CD4-positive, alpha-beta T cell treated with Interleukin-15 for 4 hours (primary cell): ENCODE data around the gene UMODL1.

Experiments used
- DNase-seq: peaks from one replicate; pipeline ENCODE4 v3.0.0-alpha.2; 2020; ENCODE audit warnings: low spot score

UMODL1 gene

GRCh38 chr21:42080788-42081083, 9.6 kb downstream of the UMODL1 start:
- DNase-seq = no peak

DNA sequence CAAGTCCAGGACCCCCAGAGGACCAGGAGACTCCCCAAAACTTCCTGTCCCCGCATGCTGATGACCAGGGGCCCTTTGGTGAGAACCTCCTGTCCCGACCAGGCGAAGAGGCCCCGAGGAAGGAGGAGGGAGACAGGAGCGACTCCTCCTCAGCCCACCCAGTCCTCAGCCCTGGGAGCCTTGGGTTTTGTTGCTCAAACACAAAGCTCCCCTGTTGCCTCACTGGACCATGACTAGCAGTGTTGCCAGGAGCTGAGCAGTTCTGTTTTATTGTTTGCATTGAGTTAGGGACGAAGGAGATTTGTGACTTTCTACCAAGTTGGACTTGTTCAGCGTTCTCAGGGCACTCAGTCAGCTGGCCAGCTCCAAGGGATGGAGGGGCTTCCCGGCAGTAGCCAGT, 10.0 kb downstream of the UMODL1 start:
- DNase-seq = no peak

- no peak for DNase-seq
Measured at GRCh38 chr21:42081931-42082381, 10.8 kb downstream of the UMODL1 start.

DNA sequence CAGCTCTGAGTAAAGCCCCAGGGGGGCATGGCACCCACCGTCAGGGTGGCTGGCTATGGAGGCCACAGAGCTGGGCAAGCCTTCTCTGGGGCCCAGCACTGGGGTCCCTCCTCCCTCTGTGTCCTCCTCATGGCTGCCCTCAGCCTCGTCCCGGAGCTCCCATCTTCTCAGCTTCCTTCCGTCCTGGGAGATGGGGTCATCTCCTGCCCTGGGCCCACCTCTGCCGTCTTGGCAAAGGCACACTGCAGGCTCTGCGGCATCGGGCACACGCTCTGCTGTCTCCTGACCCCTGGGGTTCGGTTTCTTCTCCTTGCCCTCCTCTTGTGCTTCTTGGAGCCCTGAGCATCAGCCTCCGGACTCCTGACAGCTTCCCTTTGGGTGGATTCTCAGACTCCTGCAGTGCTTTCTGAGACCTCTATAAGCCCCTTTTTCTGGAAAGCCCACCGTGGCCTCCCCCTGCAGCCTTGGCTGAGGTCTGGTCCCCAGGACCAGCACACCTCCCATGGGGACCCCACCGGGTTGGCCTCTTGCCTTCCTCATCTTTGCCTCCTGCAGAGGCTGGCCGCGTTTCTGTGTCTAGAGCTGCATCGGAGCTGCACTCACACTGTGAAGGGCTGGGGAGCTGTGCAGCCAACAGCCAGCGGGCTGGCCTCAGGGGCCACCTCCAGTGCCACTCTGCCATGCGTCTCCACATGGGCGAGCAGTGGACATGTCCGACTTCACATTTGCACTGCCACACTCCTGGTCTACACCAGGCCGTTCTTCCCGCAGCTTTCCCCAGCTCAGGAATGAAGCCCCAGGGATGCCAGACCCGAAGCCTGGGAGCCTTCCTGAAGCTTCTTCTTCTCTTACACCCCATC, 11.6 kb downstream of the UMODL1 start:
- DNase-seq = no peak

DNA sequence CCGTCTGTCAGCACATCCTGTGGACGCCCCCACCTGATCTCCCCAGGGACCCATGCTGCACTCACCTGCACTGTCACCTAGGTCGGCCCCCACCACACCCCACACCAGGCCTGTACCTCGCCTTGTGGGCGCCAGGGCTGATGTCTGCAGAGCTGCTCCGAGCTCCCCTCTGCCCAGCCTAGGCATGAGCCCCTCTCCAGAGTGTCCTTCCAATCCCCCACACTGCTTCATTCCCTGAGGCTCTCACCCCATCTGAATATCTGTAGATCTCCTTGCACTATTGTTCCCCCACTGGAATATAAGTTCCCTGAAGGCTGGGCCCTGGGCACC, 12.2 kb downstream of the UMODL1 start:
- DNase-seq = no peak

GRCh38 chr21:42084079-42084478, 13.0 kb downstream of the UMODL1 start:
- DNase-seq = no peak

- no peak for DNase-seq
Measured at GRCh38 chr21:42085246-42086077, 14.3 kb downstream of the UMODL1 start.

- no peak for DNase-seq
Measured at GRCh38 chr21:42086969-42087368, 15.9 kb downstream of the UMODL1 start.

DNA sequence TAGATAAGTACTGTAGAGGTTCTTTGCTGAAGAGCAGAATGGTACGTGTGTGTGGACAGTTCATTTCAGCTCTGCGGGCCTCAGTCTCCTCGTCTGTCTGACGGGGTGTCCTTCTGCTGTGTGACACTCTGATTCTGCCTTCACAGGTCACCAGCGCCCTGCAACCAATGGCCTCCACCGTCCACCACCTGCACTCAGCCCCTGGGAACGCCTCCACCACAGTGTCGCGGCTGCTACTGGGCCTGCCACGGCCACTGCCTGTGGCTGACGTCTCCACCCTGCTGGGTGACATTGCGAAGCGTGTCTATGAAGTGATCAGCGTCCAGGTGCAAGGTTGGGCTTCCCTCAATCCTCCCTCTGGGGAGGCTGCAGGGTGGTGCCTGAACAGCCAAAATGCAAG, 17.0 kb downstream of the UMODL1 start:
- no peak for DNase-seq

GRCh38 chr21:42088658-42089057, 17.5 kb downstream of the UMODL1 start:
- no peak for DNase-seq

- DNase-seq = no peak
Measured at GRCh38 chr21:42089093-42089631, 18.0 kb downstream of the UMODL1 start.

GRCh38 chr21:42089665-42090310, 18.7 kb downstream of the UMODL1 start:
- DNase-seq = no peak

DNA sequence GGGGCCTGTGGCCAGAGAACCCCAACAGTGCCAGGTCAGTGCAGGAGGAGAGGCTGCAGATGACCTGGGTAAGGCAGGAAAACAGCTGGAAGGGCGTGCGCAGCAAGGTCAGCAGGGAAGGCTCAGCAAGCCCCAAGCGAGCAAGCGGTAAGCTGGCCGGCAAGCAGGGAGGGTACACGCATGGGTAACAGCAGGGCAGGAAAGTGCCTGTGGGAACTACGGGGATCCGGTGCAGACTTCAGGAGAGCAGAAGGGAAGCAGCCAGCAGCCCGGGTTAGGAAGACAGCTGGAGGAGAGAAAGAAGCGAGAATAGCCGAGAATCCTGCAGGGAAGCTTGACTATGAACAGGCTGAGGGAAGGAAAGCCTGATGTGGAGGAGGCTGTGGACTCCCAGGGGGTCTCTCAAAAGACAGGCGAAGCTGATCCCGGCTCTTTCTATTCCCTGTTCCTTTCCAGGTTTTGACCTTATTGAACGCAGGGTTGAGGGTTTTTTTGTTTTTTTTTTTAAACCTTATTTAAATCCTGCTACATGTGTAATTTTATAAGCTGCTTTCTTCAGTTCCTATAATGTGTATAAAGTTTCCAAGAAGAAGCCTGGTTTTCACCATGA, 20.9 kb downstream of the UMODL1 start:
- DNase-seq = no peak

GRCh38 chr21:42092771-42093170, 21.7 kb downstream of the UMODL1 start:
- no peak for DNase-seq

DNA sequence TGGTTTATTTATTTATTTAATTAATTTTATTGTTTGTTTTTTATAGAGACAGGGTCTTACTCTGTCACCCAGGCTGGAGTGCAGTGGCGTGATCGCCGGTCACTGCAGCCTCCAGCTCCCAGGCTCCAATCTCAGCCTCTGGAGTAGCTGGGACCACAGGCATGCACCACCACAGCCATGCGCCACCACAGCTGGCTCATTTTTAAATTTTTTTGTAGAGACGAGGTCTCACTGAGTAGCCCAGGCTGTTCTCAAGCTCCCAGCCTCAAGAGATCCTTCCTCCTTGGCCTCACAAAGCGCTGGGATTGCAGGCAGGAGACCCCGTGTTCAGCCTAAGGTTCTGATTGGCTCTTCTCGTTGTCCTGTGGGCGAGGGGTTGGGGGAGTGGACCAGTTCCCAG, 22.1 kb downstream of the UMODL1 start:
- no peak for DNase-seq

DNA sequence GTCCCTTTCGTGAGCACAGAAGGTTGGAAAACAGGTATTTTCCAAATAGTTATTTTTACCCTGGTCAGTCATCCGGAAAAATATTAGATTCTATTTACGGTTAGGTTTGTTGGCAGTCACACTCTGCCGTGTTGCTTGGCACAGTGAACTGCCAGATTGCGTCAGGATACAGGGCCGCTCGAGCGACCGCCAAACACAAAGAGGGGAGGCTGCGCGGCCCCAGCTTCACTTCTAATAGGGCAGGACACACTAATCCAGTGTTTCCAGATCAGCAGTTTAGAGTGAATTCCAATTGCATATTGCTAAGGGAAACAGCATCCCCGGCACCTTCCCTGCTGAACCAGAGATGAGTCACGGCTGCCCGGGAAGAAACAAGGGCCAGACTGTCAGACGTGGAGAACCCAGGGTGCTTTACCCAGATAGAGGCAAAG, 22.9 kb downstream of the UMODL1 start:
- no peak for DNase-seq

GRCh38 chr21:42094811-42095210, 23.7 kb downstream of the UMODL1 start:
- no peak for DNase-seq

DNA sequence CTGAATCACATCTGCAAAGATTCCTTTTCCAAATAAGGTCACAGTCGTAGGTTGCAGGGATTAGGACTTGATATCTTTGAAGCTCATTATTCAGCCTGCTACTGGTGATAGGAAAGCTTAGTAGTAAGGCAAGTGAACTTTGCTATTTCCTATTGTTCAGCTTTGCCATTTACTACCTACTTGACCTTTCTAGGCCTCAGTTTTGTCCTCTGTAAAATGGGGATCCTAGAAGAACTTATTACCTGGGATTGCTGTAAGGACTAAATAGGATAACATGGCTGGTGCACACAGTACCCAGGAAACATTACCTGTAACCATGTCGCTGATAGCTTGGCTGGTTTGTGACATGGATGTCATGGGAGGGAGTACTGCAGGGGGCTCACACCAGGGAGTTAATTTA, 24.5 kb downstream of the UMODL1 start:
- DNase-seq = no peak

- DNase-seq = no peak
Measured at GRCh38 chr21:42096566-42096965, 25.4 kb downstream of the UMODL1 start.

DNA sequence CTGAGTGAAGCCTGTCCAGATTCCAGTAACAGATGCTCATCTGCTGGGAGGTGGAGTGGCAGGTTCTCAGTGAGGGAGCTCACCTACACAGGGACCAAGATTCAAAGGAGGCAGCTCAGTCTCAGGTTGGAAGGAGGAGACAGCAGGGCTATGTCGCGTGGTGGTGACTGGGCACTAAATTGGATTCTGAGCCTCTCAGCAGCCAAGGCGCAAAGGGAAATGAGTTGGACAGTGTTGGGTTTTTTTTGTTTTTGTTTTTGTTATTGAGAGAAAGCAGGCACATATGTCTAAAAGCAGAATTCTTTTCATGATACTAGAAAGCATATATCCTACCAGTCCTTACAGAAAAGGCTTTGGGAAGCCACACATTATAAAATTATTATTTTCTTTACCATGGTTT, 26.2 kb downstream of the UMODL1 start:
- DNase-seq = no peak

- DNase-seq = no peak
Measured at GRCh38 chr21:42097860-42098454, 26.8 kb downstream of the UMODL1 start.

GRCh38 chr21:42098957-42099505, 27.9 kb downstream of the UMODL1 start:
- no peak for DNase-seq
